DLD1 (cell line): ENCODE data around the gene ZBTB16.

Experiments used
- in situ Hi-C: cut with HindIII; loops from 2 replicates; pipeline ENCODE4 v1.10.0; 2017; ENCODE audit warnings: low sequenced_read_pairs

The ZBTB16 gene

DNA sequence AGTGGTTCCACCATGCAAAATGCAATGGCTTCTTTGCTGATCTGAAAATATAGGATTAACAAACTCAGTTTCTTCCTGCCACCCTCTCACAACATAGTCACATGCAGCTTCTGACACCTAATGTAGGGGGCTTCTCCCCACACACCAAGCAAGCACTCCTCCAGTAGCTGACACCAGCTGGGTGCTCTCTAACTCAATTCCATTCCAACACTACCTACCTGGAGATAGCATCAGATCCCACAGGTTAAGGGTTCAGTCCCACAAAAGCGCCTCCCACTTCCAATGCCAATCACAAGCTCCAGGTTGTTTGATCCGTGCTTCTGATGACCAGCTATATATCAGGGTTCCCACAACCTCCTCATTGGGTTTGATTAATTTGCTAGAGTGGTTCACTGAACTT, 204.9 kb downstream of the ZBTB16 start:
- in situ Hi-C loops, result loop anchor here (10.0 to 25.0 kb wide), 2 partner anchors 227 to 370 kb away; no protein-coding TSS in a partner anchor

DNA sequence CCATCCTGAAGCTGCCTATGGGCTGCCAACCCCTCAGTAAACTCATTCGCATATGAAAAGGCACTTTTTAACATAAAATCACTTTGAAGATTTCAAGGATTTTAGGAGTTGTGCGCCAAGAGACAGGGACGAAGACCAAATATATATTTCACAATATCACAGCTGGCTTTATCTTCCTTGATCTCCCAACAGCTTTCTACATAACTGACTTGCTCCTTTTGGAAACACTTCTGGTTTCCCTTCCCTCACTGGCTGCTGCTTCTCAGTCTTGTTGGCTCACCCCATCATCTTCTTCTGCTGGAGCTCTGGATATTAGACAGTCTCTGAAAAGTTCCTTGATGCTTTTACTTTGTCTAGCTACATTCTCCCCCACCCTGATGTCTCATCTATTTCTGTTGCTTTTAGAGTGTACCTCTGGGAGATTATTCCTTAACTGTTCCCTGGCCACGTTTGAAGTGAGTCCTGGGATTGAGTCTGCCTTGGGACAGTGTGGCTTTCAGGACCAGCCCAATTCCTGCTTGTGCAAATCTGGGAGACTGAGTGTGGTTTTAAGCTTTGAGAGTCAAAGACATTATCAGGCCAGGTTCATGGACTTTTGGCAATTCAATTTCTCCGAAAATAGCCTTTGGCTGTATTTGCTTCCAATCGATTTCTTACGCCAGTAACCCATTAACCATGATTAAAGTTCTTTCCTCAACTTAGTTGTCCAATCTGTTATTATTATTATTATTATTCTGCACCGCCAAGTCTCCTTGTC, 205.8 kb downstream of the ZBTB16 start:
- in situ Hi-C loops, result loop anchor here (10.0 to 25.0 kb wide), 2 partner anchors 228 to 370 kb away; no protein-coding TSS in a partner anchor

DNA sequence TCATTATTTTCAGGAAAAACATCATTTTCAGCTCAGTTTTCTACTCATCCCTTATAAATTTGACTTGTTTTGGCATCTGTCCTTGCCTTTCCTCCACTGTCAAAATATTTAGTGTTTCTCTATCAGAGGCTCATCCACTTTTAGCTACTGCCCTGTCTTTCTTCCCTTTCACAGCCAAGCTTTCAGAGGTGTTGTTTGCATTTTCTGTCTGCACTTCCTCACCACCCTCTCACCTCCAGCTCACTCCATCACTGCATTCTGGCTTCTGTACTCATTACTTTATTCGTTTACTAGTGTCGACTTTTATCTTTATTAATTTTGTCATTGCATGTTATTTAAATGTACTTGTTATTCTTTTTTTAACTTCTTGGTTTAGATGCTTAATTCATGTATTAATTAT, 210.0 kb downstream of the ZBTB16 start:
- in situ Hi-C loops, result loop anchor here (10.0 to 25.0 kb wide), 2 partner anchors 232 to 375 kb away; no protein-coding TSS in a partner anchor

DNA sequence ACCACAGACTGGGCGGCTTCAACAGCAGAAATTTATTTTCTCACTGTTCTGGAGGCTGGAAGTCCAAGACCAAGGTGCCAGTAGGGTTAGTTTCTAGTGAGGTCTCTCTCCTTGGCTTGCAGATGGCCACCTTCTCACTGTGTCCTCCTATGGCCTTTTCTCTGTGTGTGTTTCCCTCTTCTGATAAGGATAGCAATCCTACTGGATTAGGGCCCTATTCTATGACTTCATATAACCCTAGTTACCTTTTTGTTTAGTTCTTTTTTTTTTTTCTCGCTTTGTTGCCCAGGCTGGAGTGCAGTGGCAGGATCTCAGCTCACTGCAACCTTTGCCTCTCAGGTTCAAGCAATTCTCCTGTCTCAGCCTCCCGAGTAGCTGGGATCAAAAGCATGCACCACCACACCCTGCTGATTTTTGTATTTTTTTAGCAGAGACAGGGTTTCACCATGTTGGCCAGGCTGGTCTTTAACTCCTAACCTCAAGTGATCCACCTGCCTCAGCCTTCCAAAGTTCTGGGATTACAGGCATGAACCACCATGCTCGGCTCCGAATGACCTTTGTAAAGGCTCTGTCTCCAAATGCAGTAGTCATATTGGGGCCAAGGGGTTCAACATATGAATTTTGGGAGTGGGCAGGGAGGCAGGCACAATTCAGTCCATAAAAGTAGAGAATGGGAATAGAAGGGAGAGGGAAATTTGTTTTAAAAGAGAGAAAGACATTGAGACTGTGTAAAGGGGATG, 211.2 kb downstream of the ZBTB16 start:
- in situ Hi-C loops, result loop anchor here (25.0 kb wide), 1 partner anchor 233 kb away; no protein-coding TSS in a partner anchor

DNA sequence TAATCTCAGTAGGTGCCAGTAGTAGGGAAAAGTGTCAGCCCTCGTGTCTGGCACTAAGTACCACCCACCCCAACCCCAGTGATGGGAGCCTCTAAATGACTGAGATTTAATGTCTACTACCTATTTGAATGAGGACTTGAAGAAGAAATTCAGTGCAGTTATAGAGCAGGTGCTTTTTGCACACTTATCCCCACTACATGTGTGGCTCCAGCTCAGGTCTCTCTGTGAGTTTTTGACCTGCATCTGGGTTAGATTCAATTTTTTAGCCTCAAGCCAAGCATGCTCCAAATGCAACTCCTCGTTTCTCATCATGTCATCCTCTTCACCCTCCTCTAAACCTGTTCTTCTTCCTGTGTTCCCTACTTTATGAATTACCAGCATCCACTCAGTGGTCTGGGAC, 211.8 kb downstream of the ZBTB16 start:
- in situ Hi-C loops, result loop anchor here (25.0 kb wide), 1 partner anchor 234 kb away; no protein-coding TSS in a partner anchor

DNA sequence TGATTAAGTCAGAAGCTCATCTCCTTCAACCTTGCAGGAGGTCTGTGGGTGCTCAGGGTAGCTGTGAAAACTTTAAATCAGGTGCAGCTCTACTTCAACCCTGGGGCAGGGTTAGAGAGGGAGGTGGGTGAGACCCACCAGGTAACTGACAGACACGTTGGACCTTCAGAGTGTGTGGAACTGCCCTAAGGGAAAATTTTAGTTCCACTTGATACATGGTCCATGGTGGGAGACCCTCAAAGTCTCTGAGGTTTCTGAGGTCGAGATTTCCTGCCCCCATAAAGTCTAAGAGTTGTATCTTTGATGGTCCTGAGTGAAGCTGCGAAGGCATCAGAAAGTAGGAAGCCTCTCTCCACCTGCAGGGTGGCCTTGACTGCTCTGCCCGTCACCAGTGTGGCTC, 212.8 kb downstream of the ZBTB16 start:
- in situ Hi-C loops, result loop anchor here (25.0 kb wide), 1 partner anchor 235 kb away; no protein-coding TSS in a partner anchor

DNA sequence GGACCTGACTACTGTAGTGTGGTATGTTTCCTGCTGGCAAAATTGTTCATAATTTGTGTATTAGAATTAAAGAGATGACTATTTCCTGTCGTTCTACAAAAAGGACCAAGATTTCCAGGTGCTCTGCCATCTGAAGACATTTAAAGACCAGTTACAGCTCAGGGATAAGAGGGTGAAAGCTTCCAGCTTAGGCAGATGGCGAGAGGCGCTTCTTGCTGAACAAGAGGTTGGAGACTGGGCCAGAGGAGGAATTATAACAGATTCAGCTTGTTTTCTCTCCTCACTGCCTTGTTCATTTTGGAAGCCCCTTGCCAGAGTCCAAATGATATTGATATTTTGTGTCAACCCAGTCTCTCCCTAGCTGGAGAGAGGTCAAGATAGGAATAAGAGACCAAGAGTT, 213.6 kb downstream of the ZBTB16 start:
- in situ Hi-C loops, result loop anchor here (25.0 kb wide), 1 partner anchor 236 kb away; no protein-coding TSS in a partner anchor

DNA sequence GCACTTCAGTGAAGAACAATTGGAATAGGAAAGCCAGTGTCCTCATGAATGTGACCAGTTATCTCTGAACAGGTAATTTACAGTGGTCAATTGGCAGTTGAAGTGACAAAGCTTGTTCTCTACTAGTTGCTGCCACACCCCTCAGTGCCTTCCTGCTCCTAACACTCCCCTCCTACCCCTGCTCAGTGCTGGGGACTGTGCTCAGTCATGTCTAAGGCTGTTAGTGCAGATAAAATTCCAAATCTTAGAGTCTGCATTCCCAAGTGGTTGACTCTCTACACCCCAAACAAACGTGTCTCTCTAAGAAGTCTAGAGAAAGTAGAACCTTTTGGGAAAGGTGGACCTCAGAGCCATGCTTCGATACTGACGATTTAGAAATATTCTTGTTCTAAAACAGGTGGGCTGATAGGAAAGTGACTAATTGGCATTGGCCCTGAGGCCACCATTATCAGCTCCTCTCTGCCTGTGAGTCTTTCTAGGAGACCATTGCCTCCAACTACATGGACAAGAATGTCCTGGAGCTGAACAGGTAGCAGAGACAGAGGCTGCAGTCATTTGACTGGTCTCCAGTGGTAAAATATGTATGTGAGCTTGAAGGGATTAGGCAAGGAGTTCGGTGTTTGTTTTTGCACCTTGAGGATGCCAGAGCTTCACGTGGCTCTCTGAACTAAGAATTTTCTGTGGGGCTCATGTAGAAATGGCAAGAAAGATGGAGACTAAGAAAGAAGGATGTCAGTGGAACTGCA, 214.6 kb downstream of the ZBTB16 start:
- in situ Hi-C loops, result loop anchor here (25.0 kb wide), 1 partner anchor 237 kb away; no protein-coding TSS in a partner anchor

DNA sequence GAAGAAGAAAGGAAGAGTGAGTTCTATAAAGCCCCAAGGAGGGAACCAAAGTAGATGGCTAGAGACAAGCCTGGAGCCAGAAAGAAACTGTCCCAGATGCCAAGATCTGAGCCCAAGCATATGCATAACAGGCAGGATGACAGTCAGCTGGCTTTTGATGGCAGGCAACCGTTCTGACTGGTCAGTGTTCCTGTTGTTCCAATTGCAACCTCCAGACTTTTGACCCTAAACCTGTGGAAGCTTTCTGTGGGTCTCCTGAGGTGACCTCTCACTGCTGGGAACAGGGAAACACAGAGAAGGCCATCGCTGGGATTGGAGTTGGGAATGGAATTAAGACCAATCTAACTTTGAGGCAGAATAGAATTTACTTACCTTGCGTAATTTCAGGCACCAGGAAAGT, 215.1 kb downstream of the ZBTB16 start:
- in situ Hi-C loops, result loop anchor here (25.0 kb wide), 1 partner anchor 237 kb away; no protein-coding TSS in a partner anchor

DNA sequence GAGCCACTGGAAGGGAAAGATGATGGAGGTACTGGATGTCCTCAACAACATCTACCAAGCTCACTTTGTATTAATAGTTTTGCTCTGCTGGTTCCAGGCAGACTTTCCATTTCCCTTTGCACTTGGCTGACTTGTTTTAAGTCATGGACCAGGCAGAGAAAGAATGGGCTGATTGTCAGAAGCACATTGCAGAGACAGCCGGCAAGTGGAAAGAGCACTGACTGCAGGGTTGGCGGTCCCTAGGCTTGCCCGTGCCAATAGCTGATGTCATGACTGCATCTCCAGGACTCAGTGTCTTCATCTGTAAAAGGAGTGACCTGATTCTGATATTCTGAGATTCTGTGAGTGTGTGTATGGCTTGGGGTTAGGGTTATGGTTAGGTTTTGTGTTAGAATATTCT, 215.8 kb downstream of the ZBTB16 start:
- in situ Hi-C loops, result no loop called here

DNA sequence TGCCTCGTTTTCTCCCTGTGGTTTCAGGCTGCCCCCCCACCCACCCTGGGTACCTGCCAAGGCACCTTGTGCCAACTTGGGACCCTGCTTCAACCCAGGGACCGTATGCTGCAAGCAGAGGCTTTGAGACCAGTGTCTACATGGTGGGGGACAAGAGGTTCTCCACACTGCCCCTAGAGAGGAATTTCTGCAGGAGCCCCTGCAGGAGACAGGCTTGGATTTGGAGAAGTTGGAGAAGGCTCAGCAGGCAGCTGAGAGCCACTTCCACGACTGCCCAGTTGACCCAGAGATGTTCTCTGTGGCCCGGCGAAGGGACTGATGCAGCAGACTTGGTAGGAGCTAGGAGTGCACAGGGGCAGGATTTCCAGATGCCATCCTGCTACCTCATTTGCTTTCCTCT, 216.6 kb downstream of the ZBTB16 start:
- in situ Hi-C loops, result no loop called here

DNA sequence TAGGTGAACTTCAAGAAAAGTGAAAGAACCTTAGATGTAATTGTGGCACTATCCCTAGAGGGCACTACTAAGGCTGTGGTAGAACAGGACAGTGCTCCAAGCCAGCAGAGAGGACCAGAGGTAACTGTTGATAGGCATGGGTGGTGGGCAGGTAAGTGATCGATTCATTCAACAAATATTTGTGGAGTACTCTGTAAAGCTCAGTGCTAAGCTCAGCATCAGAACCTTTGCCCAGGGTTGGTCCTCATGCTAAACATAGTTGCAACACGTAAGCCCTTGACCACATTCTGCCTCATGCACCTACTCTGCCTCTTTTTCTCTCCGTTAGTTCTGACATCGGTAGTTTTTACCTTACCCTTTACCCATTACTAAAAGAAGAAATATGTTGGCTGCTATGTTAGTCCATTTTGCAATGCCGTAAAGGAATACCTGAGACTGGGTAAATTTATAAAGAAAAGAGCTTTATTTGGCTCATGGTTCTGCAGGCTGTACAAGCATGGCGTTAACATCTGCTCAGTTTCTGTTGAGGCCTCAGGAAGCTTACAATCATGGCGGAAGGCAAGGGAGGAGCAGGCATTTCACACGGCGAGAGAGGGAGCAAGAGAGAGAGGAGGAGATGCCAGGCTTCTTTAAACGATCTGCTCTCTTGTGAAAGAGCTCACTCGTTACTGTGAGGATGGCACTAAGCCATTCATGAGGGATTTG, 218.3 kb downstream of the ZBTB16 start:
- in situ Hi-C loops, result no loop called here

DNA sequence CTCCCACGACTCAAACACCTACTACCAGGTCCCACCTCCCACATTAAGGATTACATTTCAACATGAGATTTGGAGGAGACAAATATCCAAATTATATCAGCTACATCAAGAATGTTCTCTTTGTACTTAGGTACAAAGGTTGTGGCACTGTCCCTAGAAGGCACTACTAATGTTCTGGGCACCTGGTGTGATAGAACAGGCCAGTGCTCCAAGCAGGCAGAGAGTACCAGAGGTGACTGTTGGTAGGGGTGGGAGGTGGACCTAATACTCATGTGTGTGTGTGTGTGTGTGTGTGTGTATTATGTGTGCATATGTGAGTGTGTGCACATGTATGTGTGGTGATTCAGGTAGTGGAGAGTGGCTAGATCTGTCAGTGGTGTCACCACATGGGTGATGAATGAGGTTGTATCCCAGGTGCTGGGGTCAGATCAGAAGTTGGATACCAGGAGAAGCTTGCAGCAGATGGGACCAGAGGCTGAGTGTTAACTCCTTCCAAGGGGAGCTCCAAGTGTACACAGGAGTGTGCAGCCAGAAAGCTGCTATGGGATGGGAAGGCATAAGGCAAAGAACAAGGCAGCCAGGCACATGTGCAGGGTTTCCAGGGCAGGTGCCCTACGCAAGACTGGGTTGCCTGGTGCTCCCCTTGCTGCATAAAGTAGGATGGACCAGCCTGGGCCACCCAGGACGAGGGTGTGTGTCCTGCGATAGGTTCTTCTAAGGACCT, 219.0 kb downstream of the ZBTB16 start:
- in situ Hi-C loops, result no loop called here

DNA sequence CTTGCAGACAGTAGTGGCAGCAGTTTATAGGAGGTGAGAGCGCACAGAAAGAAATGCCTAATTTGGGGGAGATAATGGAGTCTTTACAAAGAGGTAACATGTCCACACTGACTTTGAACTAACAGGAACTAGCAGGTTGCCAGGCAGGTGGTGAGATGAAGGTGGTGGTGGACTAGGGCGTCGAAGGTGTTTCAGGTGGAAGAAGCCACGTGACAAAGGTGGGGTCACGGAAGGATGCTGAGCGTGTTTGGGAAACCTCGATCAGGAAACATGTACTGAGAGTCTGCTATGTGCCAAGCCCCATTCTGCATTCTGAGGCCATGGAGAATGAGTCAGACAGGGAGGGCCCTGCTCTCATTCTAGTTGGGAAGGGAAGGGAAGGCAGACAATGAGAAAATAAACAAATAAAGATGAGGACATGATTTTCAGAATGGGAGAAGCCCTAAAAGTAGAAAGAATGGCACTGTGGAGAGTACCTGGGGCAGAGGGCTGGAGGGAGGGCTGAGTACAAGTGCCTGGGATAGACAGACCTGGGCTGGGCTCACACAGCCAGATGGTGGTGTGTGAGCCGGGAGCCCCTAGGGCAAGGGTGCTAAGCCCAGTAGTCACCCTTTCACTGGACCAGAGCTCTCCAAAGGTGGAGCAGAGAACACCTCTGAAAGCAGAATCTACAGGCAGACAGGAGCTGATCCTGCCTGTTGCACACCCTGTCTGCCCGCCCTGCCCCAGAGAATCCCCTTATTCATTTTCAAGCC, 220.5 kb downstream of the ZBTB16 start:
- in situ Hi-C loops, result no loop called here

DNA sequence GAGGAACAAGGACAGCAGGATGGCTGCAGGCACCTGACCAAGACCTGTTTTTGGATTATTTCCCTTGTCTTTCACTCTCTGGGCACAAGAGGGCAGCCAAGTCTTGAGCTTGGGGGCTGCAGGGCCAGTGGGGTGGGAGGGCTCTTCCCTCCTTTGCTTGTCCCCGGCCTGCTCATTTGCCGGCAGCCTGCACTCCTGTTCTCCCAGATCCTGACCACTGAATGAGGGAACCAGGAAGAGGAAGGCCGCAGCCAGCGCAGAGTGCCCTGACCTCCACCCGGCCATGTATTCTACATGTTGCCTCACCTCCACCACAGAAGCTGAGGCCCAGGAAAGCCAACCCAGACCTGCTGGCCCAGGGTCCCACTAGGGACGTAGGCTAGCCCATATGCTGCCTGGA, 221.2 kb downstream of the ZBTB16 start:
- in situ Hi-C loops, result no loop called here

DNA sequence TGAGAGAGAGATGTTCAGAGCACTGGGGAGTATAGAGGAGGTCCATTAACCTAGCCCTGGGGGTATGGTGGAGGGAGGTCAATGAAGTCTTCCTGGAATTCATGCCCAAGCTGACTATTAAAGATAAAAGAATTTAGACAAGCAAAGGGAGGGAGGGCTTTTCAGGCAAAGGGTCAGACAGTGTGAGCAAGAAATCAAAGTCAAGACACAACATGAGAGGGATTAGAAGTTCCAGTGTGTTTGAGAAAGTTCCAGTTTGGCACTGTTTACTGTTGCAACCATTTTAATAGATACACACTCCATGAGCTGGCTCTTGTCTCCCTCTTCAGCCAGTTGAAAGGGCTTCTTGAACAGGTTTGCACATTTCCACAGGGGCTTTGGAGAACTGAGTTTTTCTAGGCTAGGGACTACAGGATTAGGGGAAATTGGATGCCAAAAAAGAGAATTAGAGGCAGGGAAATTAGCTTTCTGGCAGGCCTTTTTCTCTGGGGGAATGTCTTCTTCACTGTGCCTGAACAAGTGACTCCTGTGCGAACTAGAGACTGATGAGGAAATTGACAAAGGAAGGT, 222.0 kb downstream of the ZBTB16 start:
- in situ Hi-C loops, result no loop called here

DNA sequence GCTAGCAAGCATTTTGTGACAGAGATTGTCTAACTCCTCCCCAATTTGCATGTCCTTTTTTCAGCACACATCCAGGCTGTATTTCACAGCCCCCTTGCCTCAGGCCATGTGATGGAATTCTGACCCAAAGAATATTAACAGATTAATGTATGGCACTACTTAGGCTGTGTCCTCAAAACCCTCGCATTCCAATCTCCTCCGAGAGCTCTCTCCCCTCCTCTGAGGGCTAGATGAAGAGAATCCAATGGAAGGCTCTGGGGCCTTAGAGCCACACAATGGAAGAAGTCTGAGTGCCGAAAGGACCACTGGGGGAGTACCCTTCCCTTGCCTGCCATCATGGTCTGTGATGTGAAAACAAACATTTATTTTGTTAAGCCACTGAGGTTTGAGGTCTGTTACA, 223.0 kb downstream of the ZBTB16 start:
- in situ Hi-C loops, result no loop called here

DNA sequence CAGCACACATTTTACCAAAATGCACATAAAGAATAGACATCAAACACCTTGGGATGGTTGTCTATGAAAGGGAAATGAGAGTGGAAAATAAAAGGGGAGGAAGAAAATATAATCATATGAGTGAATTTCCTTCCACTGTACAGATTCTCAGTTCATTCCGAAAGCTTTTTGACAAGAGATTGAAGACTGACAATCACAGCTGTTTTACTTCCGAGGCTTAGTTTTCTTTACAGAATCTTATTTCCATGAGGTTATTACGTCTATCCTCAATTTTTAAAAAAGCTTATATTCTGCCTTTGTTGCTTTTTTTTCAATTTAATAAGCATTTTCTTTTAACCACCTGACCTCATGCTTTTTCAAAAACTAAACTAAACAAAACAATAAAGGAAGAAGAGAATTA, 223.9 kb downstream of the ZBTB16 start:
- in situ Hi-C loops, result no loop called here

DNA sequence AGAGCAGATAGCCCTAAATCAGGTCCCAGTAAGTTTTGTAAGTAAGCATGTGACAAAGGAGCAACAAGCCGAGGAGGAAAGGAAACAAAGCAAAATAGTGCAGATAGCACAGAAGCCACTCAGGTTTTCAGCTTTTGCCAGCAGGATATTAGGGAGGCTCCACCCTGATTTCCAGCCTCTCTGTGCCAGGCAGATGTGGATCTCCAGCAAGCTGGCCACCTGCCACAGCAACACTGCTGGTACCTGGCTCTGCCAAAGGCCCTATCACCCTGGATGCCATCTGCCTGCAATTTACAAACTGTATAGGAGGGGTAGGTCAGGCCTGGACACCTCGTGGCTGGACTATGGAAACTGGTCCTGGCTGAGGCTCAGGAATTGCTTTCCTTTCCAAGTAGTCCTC, 224.5 kb downstream of the ZBTB16 start:
- in situ Hi-C loops, result no loop called here
